ENCODE results near the gene CAB39L. TPM values are rescaled to one million over a fixed set of nuclear protein-coding genes. Genes with fewer than 3 reads are reported as not detected.

CAB39L gene
- total and polyA plus RNA-seq, 9 of the 15 experiments (the other 6 are each of a cell fraction or from before 2014, with no cell fraction given), result 1.1 to 4.2 (median 2.6) TPM

DNA sequence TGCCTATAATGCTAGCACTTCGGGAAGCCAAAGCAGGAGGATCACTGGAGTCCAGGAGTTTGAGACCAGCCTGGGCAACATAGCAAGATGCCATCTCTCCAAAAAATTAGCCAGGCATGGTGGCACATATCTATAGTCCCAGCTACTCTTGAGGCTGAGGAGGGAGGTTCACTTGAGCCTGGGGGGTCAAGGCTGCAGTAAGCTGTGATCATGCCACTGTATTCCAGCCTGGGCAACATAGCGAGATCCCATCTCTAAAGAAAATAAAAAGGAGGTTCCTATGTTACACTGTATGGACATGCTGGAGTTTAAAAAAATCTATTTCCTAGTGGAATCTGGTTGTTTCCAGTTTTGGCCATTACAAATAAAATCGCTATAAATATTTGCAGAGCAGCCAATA lies 2.6 kb downstream of the CAB39L start (continued):
- TF ChIP-seq, protein P1, sequence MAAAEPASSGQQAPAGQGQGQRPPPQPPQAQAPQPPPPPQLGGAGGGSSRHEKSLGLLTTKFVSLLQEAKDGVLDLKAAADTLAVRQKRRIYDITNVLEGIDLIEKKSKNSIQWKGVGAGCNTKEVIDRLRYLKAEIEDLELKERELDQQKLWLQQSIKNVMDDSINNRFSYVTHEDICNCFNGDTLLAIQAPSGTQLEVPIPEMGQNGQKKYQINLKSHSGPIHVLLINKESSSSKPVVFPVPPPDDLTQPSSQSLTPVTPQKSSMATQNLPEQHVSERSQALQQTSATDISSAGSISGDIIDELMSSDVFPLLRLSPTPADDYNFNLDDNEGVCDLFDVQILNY (CRISPR knock-in tag; IDR thresholded peaks at IDR 0.05), result no peak
- TF ChIP-seq ZNF121 (CRISPR knock-in tag; conservative IDR thresholded peaks at IDR 0.05) (no peak; the same call in 1 of the 2 replicates), TSC22D4 (tag; IDR thresholded peaks at IDR 0.05) (no peak), TEAD1 (CRISPR knock-in tag; IDR thresholded peaks at IDR 0.05) (no peak)

DNA sequence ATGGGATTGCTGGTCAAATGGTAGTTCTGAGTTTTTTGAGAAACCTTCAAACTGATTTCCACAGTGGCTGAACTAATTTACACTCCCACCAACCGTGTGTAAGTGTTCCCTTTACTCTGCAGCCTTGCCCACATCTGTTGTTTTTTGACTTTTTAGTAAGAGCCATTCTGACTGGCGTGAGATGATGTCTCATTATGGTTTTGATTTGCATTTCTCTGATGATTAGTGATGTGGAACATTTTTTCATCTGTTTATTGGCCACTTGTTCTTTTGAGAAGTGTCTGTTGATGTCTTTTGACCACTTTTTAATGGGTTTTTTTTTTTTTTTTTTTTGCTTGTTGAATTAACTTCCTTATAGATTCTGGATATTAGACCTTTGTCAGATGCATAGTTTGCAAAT lies 4.3 kb downstream of the CAB39L start:
- Histone ChIP-seq H2AFZ (ENCODE audit: low read depth, low read length) (no peak overlapping the region), H3K9me1 (ENCODE audit: control insufficient read depth, insufficient read depth, low read length) (no peaks in the 10 kb centered on the region), H3K4me1 (replicated peaks in 1 of 2; ENCODE audit: control insufficient read depth in 2 of 2, insufficient read depth in 2 of 2, low read length in 2 of 2) (peaks cover 0 to 4% of the 10 kb centered on the region in 2 experiments; a peak in 2 of 5 replicates), H3K4me3 (no peak overlapping the region), H3K79me2 (ENCODE audit: control insufficient read depth, insufficient read depth, low read length) (peaks cover 2% of the 10 kb centered on the region; the same call in 2 of the 3 replicates), H4K20me1 (replicated peaks; ENCODE audit: control insufficient read depth, insufficient read depth, low read length) (no peaks in the 10 kb centered on the region), H3K4me2 (ENCODE audit: insufficient read depth, low read length) (no peak overlapping the region), H3K27me3 (ENCODE audit: control insufficient read depth in 2 of 2, insufficient read depth in 2 of 2, low read length in 2 of 2) (no peaks in the 10 kb centered on the region), H3K36me3 (ENCODE audit: control insufficient read depth, insufficient read depth, low read length) (no peaks in the 10 kb centered on the region), H3K27ac (ENCODE audit: extremely low read depth, low read depth, low read length) (no peak overlapping the region), H3K9ac (ENCODE audit: insufficient read depth in 1 of 2, low read depth in 2 of 2, low read length in 2 of 2) (no peak overlapping the region), H3K9me3 (replicated peaks; ENCODE audit: control insufficient read depth, insufficient read depth, low read depth, low read length) (no peaks in the 10 kb centered on the region)
- no peak for FAIRE-seq
- in situ Hi-C loops (cut with MboI) (loop anchor here (10.0 kb wide), 1 partner anchor 135 kb away; no protein-coding TSS in a partner anchor), intact Hi-C loops (cut with micrococcal nuclease) (no loop called here)
- WGBS (ENCODE audit: insufficient coverage, low coverage, missing lambda C conversion rate), result 21% methylated on average over 2 of the region's 2 CpGs
- TF ChIP-seq, protein P2, sequence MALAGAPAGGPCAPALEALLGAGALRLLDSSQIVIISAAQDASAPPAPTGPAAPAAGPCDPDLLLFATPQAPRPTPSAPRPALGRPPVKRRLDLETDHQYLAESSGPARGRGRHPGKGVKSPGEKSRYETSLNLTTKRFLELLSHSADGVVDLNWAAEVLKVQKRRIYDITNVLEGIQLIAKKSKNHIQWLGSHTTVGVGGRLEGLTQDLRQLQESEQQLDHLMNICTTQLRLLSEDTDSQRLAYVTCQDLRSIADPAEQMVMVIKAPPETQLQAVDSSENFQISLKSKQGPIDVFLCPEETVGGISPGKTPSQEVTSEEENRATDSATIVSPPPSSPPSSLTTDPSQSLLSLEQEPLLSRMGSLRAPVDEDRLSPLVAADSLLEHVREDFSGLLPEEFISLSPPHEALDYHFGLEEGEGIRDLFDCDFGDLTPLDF (CRISPR knock-in tag; IDR thresholded peaks at IDR 0.05), result no peak
- TF ChIP-seq, protein P3, sequence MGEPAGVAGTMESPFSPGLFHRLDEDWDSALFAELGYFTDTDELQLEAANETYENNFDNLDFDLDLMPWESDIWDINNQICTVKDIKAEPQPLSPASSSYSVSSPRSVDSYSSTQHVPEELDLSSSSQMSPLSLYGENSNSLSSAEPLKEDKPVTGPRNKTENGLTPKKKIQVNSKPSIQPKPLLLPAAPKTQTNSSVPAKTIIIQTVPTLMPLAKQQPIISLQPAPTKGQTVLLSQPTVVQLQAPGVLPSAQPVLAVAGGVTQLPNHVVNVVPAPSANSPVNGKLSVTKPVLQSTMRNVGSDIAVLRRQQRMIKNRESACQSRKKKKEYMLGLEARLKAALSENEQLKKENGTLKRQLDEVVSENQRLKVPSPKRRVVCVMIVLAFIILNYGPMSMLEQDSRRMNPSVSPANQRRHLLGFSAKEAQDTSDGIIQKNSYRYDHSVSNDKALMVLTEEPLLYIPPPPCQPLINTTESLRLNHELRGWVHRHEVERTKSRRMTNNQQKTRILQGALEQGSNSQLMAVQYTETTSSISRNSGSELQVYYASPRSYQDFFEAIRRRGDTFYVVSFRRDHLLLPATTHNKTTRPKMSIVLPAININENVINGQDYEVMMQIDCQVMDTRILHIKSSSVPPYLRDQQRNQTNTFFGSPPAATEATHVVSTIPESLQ (CRISPR knock-in tag; IDR thresholded peaks at IDR 0.05), result no peak
- no peak for TF ChIP-seq FOXJ2 (tag; IDR thresholded peaks at IDR 0.05)
- DNase-seq (ENCODE audit: extremely low read depth in 1 of 4, low spot score in 3 of 4), result no peak
- no TSS peak for BruUV-seq (replicated peaks)
- POLR2A ChIA-PET, result no interaction called here
- ATAC-seq, result no peak
- CTCF ChIA-PET (ENCODE audit: low intra/inter-chr PET ratio), result interaction anchor here (0.6 kb wide), 1 partner anchor 171 kb away, joined by 3 read pairs; no protein-coding TSS in a partner anchor

All from K562 (cell line).